GM23338 (cell line): ENCODE results near the gene BNIP3. TPM values are rescaled to one million over a fixed set of nuclear protein-coding genes. Genes with fewer than 3 reads are reported as not detected.

ENCODE experiments used
- ATAC-seq: fragments of 200-7000 bp; cut with Tn5 transposase; 3 replicates; pipeline ENCODE4 v1.9.1; 2020
- DNase-seq: peaks from one replicate; pipeline ENCODE4 v3.0.0-alpha.2; 2015; ENCODE audit warnings: low spot score
- H2AFZ ChIP-seq: fragments of 200-600 bp; sonication (generic); 2 replicates; pipeline ENCODE4 v1.8.0; 2016; ENCODE audit warnings: antibody characterized with exemption, mild to moderate bottlenecking, moderate library complexity
- H3F3A ChIP-seq: fragments of 200-600 bp; sonication (generic); replicated peaks from 2 replicates; pipeline ENCODE4 v1.8.0; 2017; ENCODE audit warnings: antibody characterized with exemption, mixed run types, low read depth
- H3K27ac ChIP-seq: fragments of 200-600 bp; sonication (generic); 2 replicates; pipeline ENCODE4 v1.6.1; 2016; ENCODE audit warnings: low read depth
- H3K27me3 ChIP-seq: fragments of 200-600 bp; sonication (generic); 2 replicates; pipeline ENCODE4 v1.8.0; 2016; ENCODE audit warnings: mild to moderate bottlenecking, mixed run types, moderate library complexity; ENCODE audit not compliant: insufficient read depth
- H3K36me3 ChIP-seq: fragments of 200-600 bp; sonication (generic); 2 replicates; pipeline ENCODE4 v1.8.0; 2016; ENCODE audit warnings: mild to moderate bottlenecking; ENCODE audit not compliant: insufficient read depth
- H3K4me1 ChIP-seq: fragments of 200-600 bp; sonication (generic); 2 replicates; pipeline ENCODE4 v1.8.0; 2016; ENCODE audit warnings: mild to moderate bottlenecking, moderate library complexity; ENCODE audit not compliant: insufficient read depth
- H3K4me2 ChIP-seq: fragments of 200-600 bp; sonication (generic); 2 replicates; pipeline ENCODE4 v1.7.1; 2017; ENCODE audit warnings: mixed run types
- H3K4me3 ChIP-seq: fragments of 200-600 bp; sonication (generic); 2 replicates; pipeline ENCODE4 v1.6.1; 2016; ENCODE audit warnings: mixed run types
- H3K79me2 ChIP-seq: fragments of 200-600 bp; sonication (generic); replicated peaks from 2 replicates; pipeline ENCODE4 v1.8.0; 2017; ENCODE audit warnings: mild to moderate bottlenecking; ENCODE audit not compliant: insufficient read depth
- H3K9me2 ChIP-seq: fragments of 200-600 bp; sonication (generic); 2 replicates; pipeline ENCODE4 v1.8.0; 2017; ENCODE audit not compliant: insufficient read depth
- H4K20me1 ChIP-seq: fragments of 200-600 bp; sonication (generic); replicated peaks from 2 replicates; pipeline ENCODE4 v1.8.0; 2017; ENCODE audit warnings: mild to moderate bottlenecking; ENCODE audit not compliant: insufficient read depth
- H3K27ac Mint-ChIP-seq: 2 replicates; pipeline ENCODE4 v1.8.0; 2020; ENCODE audit warnings: inconsistent platforms, mild to moderate bottlenecking, moderate library complexity, mixed read lengths
- H3K27me3 Mint-ChIP-seq: 3 replicates; pipeline ENCODE4 v1.8.0; 2022; ENCODE audit warnings: low read depth, mild to moderate bottlenecking, moderate library complexity, mixed read lengths, inconsistent platforms; ENCODE audit not compliant: insufficient read depth, poor library complexity
- H3K36me3 Mint-ChIP-seq: 3 replicates; pipeline ENCODE4 v1.8.0; 2021; ENCODE audit warnings: low read depth, mild to moderate bottlenecking, inconsistent platforms, moderate library complexity, mixed read lengths
- H3K4me1 Mint-ChIP-seq: 3 replicates; pipeline ENCODE4 v1.8.0; 2020; ENCODE audit warnings: mild to moderate bottlenecking, inconsistent platforms, mixed read lengths
- H3K4me3 Mint-ChIP-seq: 3 replicates; pipeline ENCODE4 v1.8.0; 2021; ENCODE audit warnings: moderate library complexity, mild to moderate bottlenecking, inconsistent platforms, mixed read lengths
- H3K9me3 Mint-ChIP-seq: 3 replicates; pipeline ENCODE4 v1.8.0; 2020; ENCODE audit warnings: moderate library complexity, mild to moderate bottlenecking, inconsistent platforms, mixed read lengths
- CREB1 ChIP-seq: fragments of 250-450 bp; sonication (Bioruptor Pico); IDR thresholded peaks from 2 replicates; pipeline ENCODE4 v1.5.0; 2020; ENCODE audit warnings: low read depth, mild to moderate bottlenecking, moderate library complexity
- EZH2 ChIP-seq: fragments of 200-600 bp; sonication (generic); IDR thresholded peaks from one replicate; pipeline ENCODE4 v1.8.0; 2017; ENCODE audit warnings: antibody characterized with exemption, mild to moderate bottlenecking, low read depth; ENCODE audit not compliant: unreplicated experiment
- REST ChIP-seq: IDR thresholded peaks from one replicate; pipeline ENCODE4 v1.6.1; 2018; ENCODE audit warnings: antibody characterized with exemption; ENCODE audit not compliant: unreplicated experiment
- STAT1 ChIP-seq: IDR thresholded peaks from one replicate; pipeline ENCODE4 v1.6.1; 2016; ENCODE audit warnings: antibody characterized with exemption; ENCODE audit not compliant: unreplicated experiment
- ZNF331 ChIP-seq: fragments of 250-450 bp; sonication (Bioruptor Pico); IDR thresholded peaks from 2 replicates; pipeline ENCODE4 v1.5.0; 2020; ENCODE audit warnings: low read depth, mild to moderate bottlenecking, moderate library complexity
- polyA plus RNA-seq: library from polyadenylated mRNA; unstranded; fragments of >200 nt; fragmentation: Nextera tagmentation; extraction: Ambion mirVana; gene quantifications from 2 replicates; pipeline ENCODE4 v1.2.1, GENCODE V29; 2016
- total RNA-seq: library from RNA; depleted of rRNA; stranded (reverse); fragments of >200 nt; shearing (Covaris generic); gene quantifications from 2 replicates; pipeline ENCODE4 v1.2.3, GENCODE V29; 2014
- TF ChIP-seq, protein P1 (sequence below): fragments of 250-450 bp; sonication (Bioruptor Pico); IDR thresholded peaks from 2 replicates; pipeline ENCODE4 v1.5.0; 2020; ENCODE audit warnings: mild to moderate bottlenecking, moderate library complexity
- TF ChIP-seq, protein P2 (sequence below), 2 experiments: fragments of 200-600 bp in 1 of 2; sonication (generic) in 1 of 2; conservative IDR thresholded peaks; 2 replicates each; pipeline versions ENCODE4 v1.5.1 to v1.6.1; 2016 to 2017; ENCODE audit warnings: antibody characterized with exemption in 2 of 2, low read depth in 2 of 2, mild to moderate bottlenecking in 2 of 2, moderate library complexity in 1 of 2
- TF ChIP-seq, protein P3 (sequence below): IDR thresholded peaks from 2 replicates; pipeline ENCODE4 v1.6.1; 2016; ENCODE audit warnings: antibody characterized with exemption

Gene BNIP3
- total and polyA plus RNA-seq, 2 experiments from 2014 or later = 46.3 to 75.0 TPM

DNA sequence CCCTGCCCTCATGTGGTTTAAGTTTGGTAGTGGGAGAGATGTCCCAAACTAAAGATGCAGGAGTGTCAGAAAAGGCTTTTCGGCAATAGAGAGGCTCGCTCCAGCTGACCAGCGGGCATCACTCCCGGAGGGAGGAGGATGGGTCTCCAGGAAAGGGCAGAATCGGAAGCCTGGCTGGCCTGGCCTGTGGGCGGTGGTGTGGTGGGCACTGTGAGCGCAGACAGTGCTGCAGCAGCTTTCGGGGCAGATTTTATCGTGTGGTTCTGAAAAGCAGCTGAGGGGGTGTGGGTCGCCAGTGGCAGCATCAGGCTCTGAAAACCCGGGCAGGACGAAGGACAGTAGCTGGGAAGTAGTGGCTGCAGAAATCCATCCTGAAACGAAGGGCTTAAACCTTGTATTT, 12.8 kb downstream of the BNIP3 start (continued):
- no peak for TF ChIP-seq REST

DNA sequence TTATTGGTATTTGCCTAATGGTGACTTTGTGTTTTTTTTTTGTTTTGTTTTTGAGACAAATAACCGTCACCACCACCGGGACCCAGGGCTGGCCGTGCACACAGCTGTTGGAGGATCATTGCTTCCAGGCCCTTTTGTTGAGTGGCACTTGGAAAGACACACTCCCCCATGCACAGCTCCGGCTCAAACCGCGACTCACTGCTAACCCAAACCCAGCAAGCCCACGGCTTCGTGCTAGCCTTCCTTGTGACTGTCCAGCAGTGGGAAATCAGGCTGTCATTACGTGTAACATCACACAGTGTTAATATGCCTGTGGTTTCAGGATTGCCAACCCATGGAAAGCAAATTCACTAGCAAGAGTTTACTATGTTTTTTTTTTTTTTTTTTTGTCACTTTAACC, 17.4 kb downstream of the BNIP3 start:
- 0 out of 3 replicates have a peak, but pooled peaks cover 1% of the 10 kb centered on the region for H3K9me3 Mint-ChIP-seq
- Histone ChIP-seq H3K9me2 (no peaks in the 10 kb centered on the region), H3K79me2 (no peaks in the 10 kb centered on the region), H3F3A (no peaks in the 10 kb centered on the region), H3K36me3 (peaks cover 9% of the 10 kb centered on the region; the same call in 1 of the 2 replicates), H4K20me1 (peaks cover 4% of the 10 kb centered on the region), H3K4me1 (no peaks in the 10 kb centered on the region), H3K27me3 (no peaks in the 10 kb centered on the region), H3K4me2 (no peak overlapping the region), H2AFZ (no peak overlapping the region), H3K27ac (no peak overlapping the region), H3K4me3 (no peak overlapping the region)
- peaks cover 3% of the 10 kb centered on the region; the same call in 2 of the 3 replicates for H3K4me1 Mint-ChIP-seq
- ATAC-seq (no peak), DNase-seq (no peak)
- H3K36me3 Mint-ChIP-seq = peaks cover 22% of the 10 kb centered on the region
- H3K27me3 Mint-ChIP-seq = peaks cover 15% of the 10 kb centered on the region
- H3K4me3 Mint-ChIP-seq = no peak overlapping the region
- H3K27ac Mint-ChIP-seq = no peak overlapping the region
- TF ChIP-seq, protein P1, sequence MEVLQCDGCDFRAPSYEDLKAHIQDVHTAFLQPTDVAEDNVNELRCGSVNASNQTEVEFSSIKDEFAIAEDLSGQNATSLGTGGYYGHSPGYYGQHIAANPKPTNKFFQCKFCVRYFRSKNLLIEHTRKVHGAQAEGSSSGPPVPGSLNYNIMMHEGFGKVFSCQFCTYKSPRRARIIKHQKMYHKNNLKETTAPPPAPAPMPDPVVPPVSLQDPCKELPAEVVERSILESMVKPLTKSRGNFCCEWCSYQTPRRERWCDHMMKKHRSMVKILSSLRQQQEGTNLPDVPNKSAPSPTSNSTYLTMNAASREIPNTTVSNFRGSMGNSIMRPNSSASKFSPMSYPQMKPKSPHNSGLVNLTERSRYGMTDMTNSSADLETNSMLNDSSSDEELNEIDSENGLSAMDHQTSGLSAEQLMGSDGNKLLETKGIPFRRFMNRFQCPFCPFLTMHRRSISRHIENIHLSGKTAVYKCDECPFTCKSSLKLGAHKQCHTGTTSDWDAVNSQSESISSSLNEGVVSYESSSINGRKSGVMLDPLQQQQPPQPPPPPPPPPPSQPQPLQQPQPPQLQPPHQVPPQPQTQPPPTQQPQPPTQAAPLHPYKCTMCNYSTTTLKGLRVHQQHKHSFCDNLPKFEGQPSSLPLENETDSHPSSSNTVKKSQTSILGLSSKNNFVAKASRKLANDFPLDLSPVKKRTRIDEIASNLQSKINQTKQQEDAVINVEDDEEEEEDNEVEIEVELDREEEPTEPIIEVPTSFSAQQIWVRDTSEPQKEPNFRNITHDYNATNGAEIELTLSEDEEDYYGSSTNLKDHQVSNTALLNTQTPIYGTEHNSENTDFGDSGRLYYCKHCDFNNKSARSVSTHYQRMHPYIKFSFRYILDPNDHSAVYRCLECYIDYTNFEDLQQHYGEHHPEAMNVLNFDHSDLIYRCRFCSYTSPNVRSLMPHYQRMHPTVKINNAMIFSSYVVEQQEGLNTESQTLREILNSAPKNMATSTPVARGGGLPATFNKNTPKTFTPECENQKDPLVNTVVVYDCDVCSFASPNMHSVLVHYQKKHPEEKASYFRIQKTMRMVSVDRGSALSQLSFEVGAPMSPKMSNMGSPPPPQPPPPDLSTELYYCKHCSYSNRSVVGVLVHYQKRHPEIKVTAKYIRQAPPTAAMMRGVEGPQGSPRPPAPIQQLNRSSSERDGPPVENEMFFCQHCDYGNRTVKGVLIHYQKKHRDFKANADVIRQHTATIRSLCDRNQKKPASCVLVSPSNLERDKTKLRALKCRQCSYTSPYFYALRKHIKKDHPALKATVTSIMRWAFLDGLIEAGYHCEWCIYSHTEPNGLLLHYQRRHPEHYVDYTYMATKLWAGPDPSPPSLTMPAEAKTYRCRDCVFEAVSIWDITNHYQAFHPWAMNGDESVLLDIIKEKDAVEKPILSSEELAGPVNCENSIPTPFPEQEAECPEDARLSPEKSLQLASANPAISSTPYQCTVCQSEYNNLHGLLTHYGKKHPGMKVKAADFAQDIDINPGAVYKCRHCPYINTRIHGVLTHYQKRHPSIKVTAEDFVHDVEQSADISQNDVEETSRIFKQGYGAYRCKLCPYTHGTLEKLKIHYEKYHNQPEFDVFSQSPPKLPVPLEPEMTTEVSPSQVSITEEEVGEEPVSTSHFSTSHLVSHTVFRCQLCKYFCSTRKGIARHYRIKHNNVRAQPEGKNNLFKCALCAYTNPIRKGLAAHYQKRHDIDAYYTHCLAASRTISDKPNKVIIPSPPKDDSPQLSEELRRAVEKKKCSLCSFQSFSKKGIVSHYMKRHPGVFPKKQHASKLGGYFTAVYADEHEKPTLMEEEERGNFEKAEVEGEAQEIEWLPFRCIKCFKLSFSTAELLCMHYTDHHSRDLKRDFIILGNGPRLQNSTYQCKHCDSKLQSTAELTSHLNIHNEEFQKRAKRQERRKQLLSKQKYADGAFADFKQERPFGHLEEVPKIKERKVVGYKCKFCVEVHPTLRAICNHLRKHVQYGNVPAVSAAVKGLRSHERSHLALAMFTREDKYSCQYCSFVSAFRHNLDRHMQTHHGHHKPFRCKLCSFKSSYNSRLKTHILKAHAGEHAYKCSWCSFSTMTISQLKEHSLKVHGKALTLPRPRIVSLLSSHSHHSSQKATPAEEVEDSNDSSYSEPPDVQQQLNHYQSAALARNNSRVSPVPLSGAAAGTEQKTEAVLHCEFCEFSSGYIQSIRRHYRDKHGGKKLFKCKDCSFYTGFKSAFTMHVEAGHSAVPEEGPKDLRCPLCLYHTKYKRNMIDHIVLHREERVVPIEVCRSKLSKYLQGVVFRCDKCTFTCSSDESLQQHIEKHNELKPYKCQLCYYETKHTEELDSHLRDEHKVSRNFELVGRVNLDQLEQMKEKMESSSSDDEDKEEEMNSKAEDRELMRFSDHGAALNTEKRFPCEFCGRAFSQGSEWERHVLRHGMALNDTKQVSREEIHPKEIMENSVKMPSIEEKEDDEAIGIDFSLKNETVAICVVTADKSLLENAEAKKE = no peak
- TF ChIP-seq, protein P2, sequence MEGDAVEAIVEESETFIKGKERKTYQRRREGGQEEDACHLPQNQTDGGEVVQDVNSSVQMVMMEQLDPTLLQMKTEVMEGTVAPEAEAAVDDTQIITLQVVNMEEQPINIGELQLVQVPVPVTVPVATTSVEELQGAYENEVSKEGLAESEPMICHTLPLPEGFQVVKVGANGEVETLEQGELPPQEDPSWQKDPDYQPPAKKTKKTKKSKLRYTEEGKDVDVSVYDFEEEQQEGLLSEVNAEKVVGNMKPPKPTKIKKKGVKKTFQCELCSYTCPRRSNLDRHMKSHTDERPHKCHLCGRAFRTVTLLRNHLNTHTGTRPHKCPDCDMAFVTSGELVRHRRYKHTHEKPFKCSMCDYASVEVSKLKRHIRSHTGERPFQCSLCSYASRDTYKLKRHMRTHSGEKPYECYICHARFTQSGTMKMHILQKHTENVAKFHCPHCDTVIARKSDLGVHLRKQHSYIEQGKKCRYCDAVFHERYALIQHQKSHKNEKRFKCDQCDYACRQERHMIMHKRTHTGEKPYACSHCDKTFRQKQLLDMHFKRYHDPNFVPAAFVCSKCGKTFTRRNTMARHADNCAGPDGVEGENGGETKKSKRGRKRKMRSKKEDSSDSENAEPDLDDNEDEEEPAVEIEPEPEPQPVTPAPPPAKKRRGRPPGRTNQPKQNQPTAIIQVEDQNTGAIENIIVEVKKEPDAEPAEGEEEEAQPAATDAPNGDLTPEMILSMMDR (conservative IDR thresholded peaks at IDR 0.05; ENCODE audit: low read depth in 2 of 2) = no peak
- TF ChIP-seq, protein P3, sequence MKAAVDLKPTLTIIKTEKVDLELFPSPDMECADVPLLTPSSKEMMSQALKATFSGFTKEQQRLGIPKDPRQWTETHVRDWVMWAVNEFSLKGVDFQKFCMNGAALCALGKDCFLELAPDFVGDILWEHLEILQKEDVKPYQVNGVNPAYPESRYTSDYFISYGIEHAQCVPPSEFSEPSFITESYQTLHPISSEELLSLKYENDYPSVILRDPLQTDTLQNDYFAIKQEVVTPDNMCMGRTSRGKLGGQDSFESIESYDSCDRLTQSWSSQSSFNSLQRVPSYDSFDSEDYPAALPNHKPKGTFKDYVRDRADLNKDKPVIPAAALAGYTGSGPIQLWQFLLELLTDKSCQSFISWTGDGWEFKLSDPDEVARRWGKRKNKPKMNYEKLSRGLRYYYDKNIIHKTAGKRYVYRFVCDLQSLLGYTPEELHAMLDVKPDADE = no peak
- TF ChIP-seq EZH2 = no peak
- no peak for TF ChIP-seq REST
- no peak for TF ChIP-seq STAT1
- no peak for TF ChIP-seq CREB1
- TF ChIP-seq ZNF331 (CRISPR knock-in tag) = no peak
